Duodenal mucosa (tissue), 2 donors: ENCODE data around the gene RTEL1.
A peak's percentile ranks its signal among the peaks of the same experiment; 100 is the strongest.

Experiments
- H3K27ac ChIP-seq: one replicate; pipeline ENCODE4 v1.7.0; 2013; ENCODE audit warnings: low read depth, low read length
- H3K27me3 ChIP-seq, 2 donors: one replicate each; pipeline ENCODE4 v1.7.0; 2013; ENCODE audit warnings: low read length in 2 of 2, control low read depth in 1 of 2; ENCODE audit not compliant: insufficient read depth in 2 of 2, control insufficient read depth in 1 of 2
- H3K36me3 ChIP-seq, 2 donors: one replicate each; pipeline ENCODE4 v1.7.0; 2013; ENCODE audit warnings: low read length in 2 of 2, control low read depth in 1 of 2; ENCODE audit not compliant: insufficient read depth in 2 of 2, control insufficient read depth in 1 of 2
- H3K4me1 ChIP-seq, 2 donors: one replicate each; pipeline ENCODE4 v1.7.0; 2013; ENCODE audit warnings: low read length in 2 of 2, control low read depth in 1 of 2; ENCODE audit not compliant: insufficient read depth in 2 of 2, control insufficient read depth in 1 of 2
- H3K4me3 ChIP-seq, 2 donors: one replicate each; pipeline ENCODE4 v1.7.0; 2013; ENCODE audit warnings: low read length in 2 of 2, low read depth in 1 of 2
- H3K9ac ChIP-seq, 2 donors: one replicate each; pipeline ENCODE4 v1.7.0; 2013; ENCODE audit warnings: low read length in 2 of 2, low read depth in 1 of 2
- H3K9me3 ChIP-seq, 2 donors: one replicate each; pipeline ENCODE4 v1.7.0; 2013; ENCODE audit warnings: low read length in 2 of 2, control low read depth in 1 of 2; ENCODE audit not compliant: control insufficient read depth in 1 of 2

The RTEL1 gene

DNA sequence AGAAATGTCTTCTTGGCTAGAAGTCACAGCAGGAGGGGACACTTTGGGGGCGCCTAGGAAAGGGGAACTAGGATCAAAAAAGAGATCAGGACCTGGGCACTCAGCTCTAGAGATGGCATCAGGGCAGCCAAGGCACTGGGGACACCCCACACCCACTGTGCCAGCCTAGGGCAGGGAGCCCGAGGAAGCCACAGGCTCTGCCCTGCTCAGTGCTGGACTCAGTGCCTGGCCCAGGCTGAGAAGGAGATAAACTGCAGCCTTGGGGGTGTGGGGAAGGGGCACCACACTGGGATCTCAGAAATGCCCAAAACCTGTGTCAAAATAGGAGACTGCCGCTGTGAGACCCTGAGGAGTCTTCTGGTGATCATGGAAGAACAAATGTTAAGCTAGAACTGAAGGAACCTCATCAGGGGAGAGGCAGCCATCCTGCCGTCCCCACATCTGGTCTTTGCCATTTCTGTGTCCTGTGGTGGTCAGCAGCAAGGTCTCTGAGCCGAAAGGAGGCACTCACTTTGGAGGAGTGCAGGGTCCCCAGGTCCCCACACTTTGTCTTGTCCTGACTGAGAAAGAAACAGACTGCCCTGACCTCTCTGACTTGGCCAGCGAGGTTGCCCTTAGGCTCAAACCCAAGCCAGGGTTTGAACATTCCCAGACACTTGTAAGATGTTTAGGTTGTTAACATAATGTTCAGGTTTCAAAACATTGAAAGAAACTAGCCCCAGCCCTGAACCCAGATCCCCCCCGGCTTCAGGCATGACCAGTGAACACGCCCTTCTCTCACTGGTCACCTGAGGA, 47.3 kb downstream of the RTEL1 start:
- no peaks in the 10 kb centered on the region for H3K9me3 ChIP-seq
- no peaks in the 10 kb centered on the region for H3K27me3 ChIP-seq
- no peak overlapping the region for H3K9ac ChIP-seq
- no peak overlapping the region for H3K27ac ChIP-seq
- peaks cover 16 to 32% of the 10 kb centered on the region in 2 donors for H3K36me3 ChIP-seq
- H3K4me3 ChIP-seq, result no peak overlapping the region
- peaks cover 22 to 23% of the 10 kb centered on the region in 2 donors for H3K4me1 ChIP-seq

DNA sequence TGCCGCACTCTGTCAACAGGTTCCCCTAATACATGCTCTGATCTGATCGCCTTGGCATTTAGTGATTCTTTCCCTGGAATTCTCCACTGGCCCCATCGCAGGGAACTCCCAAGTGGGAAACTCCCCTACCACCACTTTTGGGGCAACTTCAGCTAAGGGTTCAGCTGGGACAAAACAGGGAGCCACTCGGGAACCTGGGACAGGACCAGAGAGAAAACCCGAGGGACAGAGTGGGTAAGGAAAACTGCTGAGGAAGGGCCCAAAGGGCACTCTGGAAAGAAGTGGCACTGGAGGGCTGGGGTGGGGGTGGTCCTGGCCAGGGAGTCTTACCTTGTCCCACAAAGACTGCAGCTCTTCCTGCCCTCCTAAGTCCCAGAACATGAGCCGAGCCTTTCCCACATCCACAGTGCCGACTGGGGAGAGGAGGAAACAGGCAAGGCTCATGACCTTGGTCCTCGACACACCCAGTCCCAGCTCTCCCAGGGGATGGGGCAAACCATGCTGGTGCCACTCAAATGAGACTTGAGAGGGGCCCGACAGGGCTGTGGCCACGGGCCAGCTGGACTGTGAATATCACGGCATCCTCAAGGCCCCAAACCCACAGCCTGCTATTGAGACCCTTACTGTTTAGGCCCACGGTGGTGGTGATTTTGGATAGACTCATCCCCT, 48.0 kb downstream of the RTEL1 start:
- Histone ChIP-seq H3K27me3 (no peaks in the 10 kb centered on the region), H3K27ac (no peak overlapping the region), H3K9me3 (no peaks in the 10 kb centered on the region), H3K4me3 (peak overlapping the region; percentile 81 to 89), H3K4me1 (peaks cover 22 to 23% of the 10 kb centered on the region in 2 donors), H3K36me3 (peaks cover 16 to 35% of the 10 kb centered on the region in 2 donors), H3K9ac (peak overlapping the region; percentile 68 to 69)

GRCh38 chr20:63706852-63707557, 48.9 kb downstream of the RTEL1 start:
- H3K4me1 ChIP-seq, result peaks cover 22 to 23% of the 10 kb centered on the region in 2 donors
- no peaks in the 10 kb centered on the region for H3K9me3 ChIP-seq
- peak overlapping the region; percentile 68 to 69 for H3K9ac ChIP-seq
- H3K4me3 ChIP-seq, result peak overlapping the region; percentile 81 to 89
- H3K36me3 ChIP-seq, result peaks cover 16 to 42% of the 10 kb centered on the region in 2 donors
- H3K27ac ChIP-seq, result peak overlapping the region; percentile 64
- no peaks in the 10 kb centered on the region for H3K27me3 ChIP-seq

DNA sequence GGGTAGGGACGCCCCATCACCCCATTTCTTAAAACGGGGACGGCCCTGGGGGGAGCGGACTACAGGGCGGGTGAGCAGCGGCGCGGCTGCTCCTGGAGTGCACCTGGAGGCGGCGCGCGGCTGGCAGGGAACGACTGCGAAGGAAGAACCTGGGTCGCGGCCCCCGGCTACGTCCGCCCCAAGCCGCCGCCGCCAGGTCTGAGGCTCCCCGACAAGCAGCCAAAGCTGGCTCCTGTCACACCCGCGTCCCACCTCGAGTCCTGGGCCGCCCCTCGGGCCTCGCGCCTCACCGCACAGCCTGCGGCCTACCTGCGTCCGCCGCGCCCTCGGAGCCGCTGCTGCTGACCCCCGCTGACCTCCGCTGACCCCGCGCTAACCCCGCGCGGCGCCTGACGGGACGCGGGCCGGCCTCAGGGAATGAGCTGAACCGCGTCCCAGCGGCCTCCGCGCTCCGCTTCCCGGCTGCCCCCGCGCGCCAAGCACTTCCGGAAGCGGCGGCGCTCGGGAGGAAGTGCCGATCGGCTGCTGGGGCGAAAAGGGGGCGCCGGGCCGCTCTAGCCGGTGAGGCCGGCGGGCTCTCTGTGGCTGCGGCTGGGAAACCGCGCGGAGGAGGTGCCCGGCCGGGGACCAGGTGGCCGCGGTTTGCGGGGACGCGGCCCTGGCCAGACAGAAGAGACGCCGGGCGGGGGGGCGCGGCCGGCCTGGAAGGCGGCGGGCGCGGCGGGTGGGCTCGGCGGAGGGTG, 49.6 kb downstream of the RTEL1 start, which contains the start of the genes ARFRP1 and ZGPAT:
Gene ARFRP1 (minus strand): TSS at position 419 of the 743 bp plus-strand sequence. CDS start 885 bp downstream, outside the sequence.
Gene ZGPAT (plus strand): TSS at position 482 of the 743 bp plus-strand sequence. CDS start 542 bp downstream, outside the sequence.
- H3K9me3 ChIP-seq, result no peaks in the 10 kb centered on the region
- H3K9ac ChIP-seq, result peak within 1 kb of the TSS; percentile 68 to 70
- H3K36me3 ChIP-seq, result peaks cover 16 to 47% of the 10 kb centered on the region in 2 donors
- peak within 1 kb of the TSS; percentile 64 for H3K27ac ChIP-seq
- H3K27me3 ChIP-seq, result no peaks in the 10 kb centered on the region
- peaks cover 22 to 23% of the 10 kb centered on the region in 2 donors for H3K4me1 ChIP-seq
- H3K4me3 ChIP-seq, result peak within 1 kb of the TSS; percentile 81 to 89

DNA sequence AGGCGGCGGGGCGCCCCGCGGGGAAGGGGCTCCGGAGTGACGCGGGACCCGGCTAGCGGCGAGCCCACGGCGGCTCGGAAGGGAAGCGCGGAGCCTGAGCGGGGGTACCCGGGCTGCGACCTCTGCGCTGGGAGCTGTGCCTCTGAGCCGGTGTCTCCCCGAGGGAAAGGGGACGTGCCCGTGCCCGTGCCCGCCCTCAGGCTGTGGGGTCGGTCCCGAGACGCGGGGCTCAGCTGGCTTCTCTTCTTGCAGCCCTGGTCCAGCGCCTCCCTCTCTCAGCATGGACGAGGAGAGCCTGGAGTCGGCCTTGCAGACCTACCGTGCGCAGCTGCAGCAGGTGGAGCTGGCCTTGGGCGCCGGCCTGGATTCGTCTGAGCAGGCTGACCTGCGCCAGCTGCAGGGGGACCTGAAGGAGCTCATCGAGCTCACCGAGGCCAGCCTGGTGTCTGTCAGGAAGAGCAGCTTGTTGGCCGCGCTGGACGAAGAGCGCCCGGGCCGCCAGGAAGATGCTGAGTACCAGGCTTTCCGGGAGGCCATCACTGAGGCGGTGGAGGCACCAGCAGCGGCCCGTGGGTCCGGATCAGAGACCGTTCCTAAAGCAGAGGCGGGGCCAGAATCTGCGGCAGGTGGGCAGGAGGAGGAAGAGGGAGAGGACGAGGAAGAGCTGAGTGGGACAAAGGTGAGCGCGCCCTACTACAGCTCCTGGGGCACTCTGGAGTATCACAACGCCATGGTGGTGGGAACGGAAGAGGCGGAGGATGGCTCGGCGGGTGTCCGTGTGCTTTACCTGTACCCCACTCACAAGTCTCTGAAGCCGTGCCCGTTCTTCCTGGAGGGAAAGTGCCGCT, 50.4 kb downstream of the RTEL1 start:
- Histone ChIP-seq H3K9ac (peak overlapping the region; percentile 63 to 70), H3K9me3 (no peaks in the 10 kb centered on the region), H3K27me3 (no peaks in the 10 kb centered on the region), H3K4me3 (peak overlapping the region; percentile 81 to 89), H3K27ac (peak overlapping the region; percentile 14), H3K4me1 (peaks cover 22 to 23% of the 10 kb centered on the region in 2 donors), H3K36me3 (peaks cover 16 to 45% of the 10 kb centered on the region in 2 donors)

GRCh38 chr20:63709149-63709527, 51.0 kb downstream of the RTEL1 start:
- no peaks in the 10 kb centered on the region for H3K27me3 ChIP-seq
- H3K9me3 ChIP-seq, result no peaks in the 10 kb centered on the region
- H3K4me1 ChIP-seq, result peaks cover 22 to 23% of the 10 kb centered on the region in 2 donors
- H3K9ac ChIP-seq, result no peak overlapping the region
- H3K36me3 ChIP-seq, result peaks cover 13 to 42% of the 10 kb centered on the region in 2 donors
- no peak overlapping the region for H3K27ac ChIP-seq
- H3K4me3 ChIP-seq, result peak overlapping the region; percentile 81 to 89

- Histone ChIP-seq H3K9me3 (peaks cover 4 to 5% of the 10 kb centered on the region in 2 donors), H3K36me3 (peaks cover 0 to 34% of the 10 kb centered on the region in 2 donors), H3K9ac (no peak overlapping the region), H3K27me3 (no peaks in the 10 kb centered on the region), H3K4me1 (peaks cover 17 to 19% of the 10 kb centered on the region in 2 donors), H3K27ac (no peak overlapping the region), H3K4me3 (no peak overlapping the region)
Measured at GRCh38 chr20:63711085-63711645, 53.1 kb downstream of the RTEL1 start.

- H3K4me3 ChIP-seq, result no peak overlapping the region
- H3K9ac ChIP-seq, result no peak overlapping the region
- peaks cover 4 to 5% of the 10 kb centered on the region in 2 donors for H3K9me3 ChIP-seq
- H3K36me3 ChIP-seq, result peaks cover 0 to 32% of the 10 kb centered on the region in 2 donors
- H3K4me1 ChIP-seq, result peaks cover 8 to 10% of the 10 kb centered on the region in 2 donors
- no peaks in the 10 kb centered on the region for H3K27me3 ChIP-seq
- H3K27ac ChIP-seq, result no peak overlapping the region
Measured at GRCh38 chr20:63712191-63712590, 54.1 kb downstream of the RTEL1 start.
